Left renal pelvis (tissue), 4 donors: ENCODE results near the gene ABHD4. TPM values are rescaled to one million over a fixed set of nuclear protein-coding genes. Genes with fewer than 3 reads are reported as not detected.
"Not testable (repeated sequence)": the region's sequence is repeated elsewhere in the genome, so short reads cannot be mapped to it uniquely, and the experiment has no call there.

Experiments
- DNase-seq, 4 donors: peaks; one replicate each; pipeline ENCODE4 v3.0.0-alpha.2; 2013; ENCODE audit warnings: low read depth in 4 of 4, low spot score in 3 of 4
- polyA plus RNA-seq, 4 donors: library from polyadenylated mRNA; unstranded; fragments of 120-200 nt; gene quantifications; one replicate each; pipeline ENCODE4 v1.2.1, GENCODE V29; 2013; ENCODE audit not compliant: insufficient read length in 4 of 4

Gene ABHD4
- polyA plus RNA-seq, result 10 to 100 TPM; 30.1 to 48.4 (median 46.6) TPM

- peak; percentile 58 to 69 (median 62) for DNase-seq
Measured at GRCh38 chr14:22598099-22598895, at the start of gene ABHD4. TSS of gene ABHD4 (plus strand) at chr14:22598300. CDS start at chr14:22598307, 7 bp downstream.

- DNase-seq, result no peak
Measured at GRCh38 chr14:22549324-22549962, 48.7 kb upstream of the ABHD4 start.

GRCh38 chr14:22549981-22550673, 48.0 kb upstream of the ABHD4 start:
- no peak for DNase-seq

- no peak for DNase-seq
Measured at GRCh38 chr14:22551605-22551997, 46.5 kb upstream of the ABHD4 start.

GRCh38 chr14:22552001-22552826, 45.9 kb upstream of the ABHD4 start:
- no peak for DNase-seq

- DNase-seq, result no peak
Measured at GRCh38 chr14:22552827-22553076, 45.3 kb upstream of the ABHD4 start.

- DNase-seq, result no peak
Measured at GRCh38 chr14:22553445-22553844, 44.7 kb upstream of the ABHD4 start.

- DNase-seq, result not testable (repeated sequence)
Measured at GRCh38 chr14:22553861-22554497, 44.1 kb upstream of the ABHD4 start.

GRCh38 chr14:22554498-22555383, 43.4 kb upstream of the ABHD4 start:
- no peak for DNase-seq

GRCh38 chr14:22555384-22556011, 42.6 kb upstream of the ABHD4 start:
- DNase-seq, result no peak

GRCh38 chr14:22556021-22556989, 41.8 kb upstream of the ABHD4 start:
- DNase-seq, result no peak

GRCh38 chr14:22556990-22557623, 41.0 kb upstream of the ABHD4 start:
- peak in 2 of 4 donors; percentile 65 to 66 for DNase-seq

- DNase-seq, result no peak
Measured at GRCh38 chr14:22557846-22558220, 40.3 kb upstream of the ABHD4 start.

- no peak for DNase-seq
Measured at GRCh38 chr14:22558221-22558913, 39.7 kb upstream of the ABHD4 start.

GRCh38 chr14:22559041-22559440, 39.1 kb upstream of the ABHD4 start:
- no peak for DNase-seq

GRCh38 chr14:22560662-22561365, 37.3 kb upstream of the ABHD4 start:
- DNase-seq, result no peak
